Prostate gland (tissue), 2 donors: ENCODE results near the gene EPS8. TPM values are rescaled to one million over a fixed set of nuclear protein-coding genes. Genes with fewer than 3 reads are reported as not detected.

Experiments used
- DNase-seq: peaks from one replicate; pipeline ENCODE4 v3.0.0-alpha.2; 2019; ENCODE audit warnings: low spot score
- H3K27ac ChIP-seq, 2 donors: fragments of 200-600 bp; sonication (generic); 2 replicates each; pipeline ENCODE4 v1.5.1; 2017 to 2019
- H3K27me3 ChIP-seq: fragments of 200-600 bp; sonication (generic); replicated peaks from 2 replicates; pipeline ENCODE4 v1.5.1; 2019; ENCODE audit not compliant: insufficient read depth
- H3K36me3 ChIP-seq, 2 donors: fragments of 200-600 bp; sonication (generic); 1 replicate in 1 of 2; 2 replicates in 1 of 2; pipeline versions ENCODE4 v1.5.1 to v1.8.1; 2017 to 2019
- H3K4me1 ChIP-seq: fragments of 200-600 bp; sonication (generic); replicated peaks from 2 replicates; pipeline ENCODE4 v1.5.1; 2019
- H3K4me3 ChIP-seq, 2 donors: fragments of 200-600 bp; sonication (generic); 2 replicates each; pipeline ENCODE4 v1.5.1; 2017 to 2019
- H3K9me3 ChIP-seq: fragments of 200-600 bp; sonication (generic); 2 replicates; pipeline ENCODE4 v1.5.1; 2017
- POLR2A ChIP-seq: fragments of 450-650 bp; IDR thresholded peaks from one replicate; pipeline ENCODE4 v1.6.1; 2016; ENCODE audit warnings: antibody characterized with exemption, mild to moderate bottlenecking
- POLR2AphosphoS5 ChIP-seq: sonication (generic); formaldehyde crosslinking; IDR thresholded peaks from one replicate; pipeline ENCODE4 v1.6.1; 2017; ENCODE audit warnings: antibody characterized with exemption
- WGBS: methylation state at CpG from one replicate; pipeline ENCODE4 v1.1.5; 2018; 5-methylcytosine and 5-hydroxymethylcytosine counted together
- intact Hi-C: fragments of 100-400 bp; cut with DNase I; formaldehyde crosslinking; loops from one replicate; pipeline ENCODE4 v1.14.2; 2022
- total RNA-seq, 2 donors: library from RNA; depleted of rRNA; stranded (reverse); fragments of >200 nt; gene quantifications; one replicate each; pipeline ENCODE4 v1.1.0, GENCODE V29; 2016
- TF ChIP-seq, protein P1 (sequence below), 4 experiments: fragments of 200-600 bp in 2 of 4; fragments of 450-650 bp in 2 of 4; sonication (generic) in 2 of 4; IDR thresholded peaks; 1 replicate in 3 of 4; 2 replicates in 1 of 4; pipeline ENCODE4 v1.5.1; 2016 to 2019; ENCODE audit warnings: antibody characterized with exemption in 4 of 4, mild to moderate bottlenecking in 2 of 4, moderate library complexity in 2 of 4

Gene EPS8
- total RNA-seq, 2 donors from 2014 or later = 47.5 to 67.4 TPM

DNA sequence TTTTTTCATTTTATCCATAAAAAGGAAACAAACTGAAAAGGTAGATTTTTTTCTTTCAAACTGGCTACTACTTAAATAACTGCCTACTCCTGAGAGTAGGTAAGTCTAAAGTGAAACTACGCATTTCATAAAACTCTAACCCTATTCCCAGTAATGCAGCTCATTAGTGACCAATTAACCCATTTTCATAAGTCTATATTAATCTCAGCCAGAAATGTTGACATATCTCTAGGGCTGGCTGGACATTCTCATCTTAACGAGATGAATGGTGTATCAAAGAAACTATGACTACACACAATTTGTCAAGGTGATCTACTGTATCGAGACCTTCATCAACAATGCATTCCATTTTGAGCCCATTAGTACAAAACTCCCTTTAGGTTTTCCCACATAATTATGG, 57.2 kb downstream of the EPS8 start:
- no peaks in the 10 kb centered on the region for H3K27me3 ChIP-seq
- TF ChIP-seq POLR2AphosphoS5 = no peak
- TF ChIP-seq, protein P1, sequence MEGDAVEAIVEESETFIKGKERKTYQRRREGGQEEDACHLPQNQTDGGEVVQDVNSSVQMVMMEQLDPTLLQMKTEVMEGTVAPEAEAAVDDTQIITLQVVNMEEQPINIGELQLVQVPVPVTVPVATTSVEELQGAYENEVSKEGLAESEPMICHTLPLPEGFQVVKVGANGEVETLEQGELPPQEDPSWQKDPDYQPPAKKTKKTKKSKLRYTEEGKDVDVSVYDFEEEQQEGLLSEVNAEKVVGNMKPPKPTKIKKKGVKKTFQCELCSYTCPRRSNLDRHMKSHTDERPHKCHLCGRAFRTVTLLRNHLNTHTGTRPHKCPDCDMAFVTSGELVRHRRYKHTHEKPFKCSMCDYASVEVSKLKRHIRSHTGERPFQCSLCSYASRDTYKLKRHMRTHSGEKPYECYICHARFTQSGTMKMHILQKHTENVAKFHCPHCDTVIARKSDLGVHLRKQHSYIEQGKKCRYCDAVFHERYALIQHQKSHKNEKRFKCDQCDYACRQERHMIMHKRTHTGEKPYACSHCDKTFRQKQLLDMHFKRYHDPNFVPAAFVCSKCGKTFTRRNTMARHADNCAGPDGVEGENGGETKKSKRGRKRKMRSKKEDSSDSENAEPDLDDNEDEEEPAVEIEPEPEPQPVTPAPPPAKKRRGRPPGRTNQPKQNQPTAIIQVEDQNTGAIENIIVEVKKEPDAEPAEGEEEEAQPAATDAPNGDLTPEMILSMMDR (IDR thresholded peaks at IDR 0.05) = no peak
- no peaks in the 10 kb centered on the region for H3K36me3 ChIP-seq
- WGBS = 93% methylated on average over 3 of the region's 3 CpGs
- intact Hi-C loops = no loop called here
- no peak overlapping the region for H3K4me3 ChIP-seq
- H3K4me1 ChIP-seq = no peaks in the 10 kb centered on the region
- no peak overlapping the region for H3K27ac ChIP-seq
- no peaks in the 10 kb centered on the region for H3K9me3 ChIP-seq
- no peak for DNase-seq

DNA sequence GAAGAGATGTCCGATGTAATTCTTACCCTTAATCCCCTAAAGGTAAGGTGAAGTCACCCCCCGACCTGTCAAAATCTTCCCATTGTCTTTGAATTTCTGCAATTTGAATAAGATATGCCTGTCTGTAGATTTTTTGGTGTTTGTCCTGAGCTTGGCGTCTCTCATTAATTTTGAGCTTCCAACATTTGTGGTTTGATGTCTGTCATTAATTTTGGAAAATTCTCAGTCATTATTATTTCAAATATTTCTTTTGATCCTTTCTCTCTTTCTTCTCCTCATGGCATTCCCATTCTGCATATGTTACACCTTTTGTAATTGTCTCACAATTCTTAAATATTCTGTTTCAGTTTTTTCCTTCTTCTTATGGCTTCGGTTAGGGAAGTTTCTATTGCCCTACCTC, 60.1 kb downstream of the EPS8 start:
- Histone ChIP-seq H3K4me3 (no peak overlapping the region), H3K9me3 (no peaks in the 10 kb centered on the region), H3K4me1 (peaks cover 4% of the 10 kb centered on the region), H3K27ac (no peak overlapping the region), H3K27me3 (no peaks in the 10 kb centered on the region), H3K36me3 (no peaks in the 10 kb centered on the region)
- 93% methylated on average over 4 of the region's 4 CpGs for WGBS
- intact Hi-C loops = no loop called here
- TF ChIP-seq POLR2A (no peak), POLR2AphosphoS5 (no peak)
- TF ChIP-seq, protein P1 (IDR thresholded peaks at IDR 0.05) = no peak
- DNase-seq = no peak

DNA sequence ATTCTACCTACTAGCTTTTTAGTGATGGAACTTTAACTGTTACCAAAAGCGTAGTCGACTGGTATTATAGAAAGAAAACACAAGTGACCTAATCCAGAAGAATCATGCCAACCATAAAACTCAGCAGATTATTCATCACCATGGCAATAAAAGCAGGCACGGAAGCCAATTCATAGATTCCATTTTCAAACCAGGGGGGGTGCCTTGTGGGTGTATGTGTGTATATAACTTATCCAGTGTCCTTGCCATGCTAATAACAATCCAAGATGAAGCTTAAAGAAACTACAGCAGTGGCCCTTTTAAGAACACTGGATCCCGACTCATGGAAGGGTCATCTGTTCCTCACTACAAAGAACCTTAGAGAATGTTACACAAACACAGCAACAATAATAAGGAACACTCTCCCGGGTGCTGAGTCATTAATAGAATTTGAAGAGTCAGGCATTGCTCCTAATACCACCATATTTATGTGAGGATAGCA, 61.0 kb downstream of the EPS8 start:
- DNase-seq = no peak
- TF ChIP-seq POLR2AphosphoS5 (no peak), POLR2A (no peak)
- TF ChIP-seq, protein P1 (IDR thresholded peaks at IDR 0.05) = no peak

DNA sequence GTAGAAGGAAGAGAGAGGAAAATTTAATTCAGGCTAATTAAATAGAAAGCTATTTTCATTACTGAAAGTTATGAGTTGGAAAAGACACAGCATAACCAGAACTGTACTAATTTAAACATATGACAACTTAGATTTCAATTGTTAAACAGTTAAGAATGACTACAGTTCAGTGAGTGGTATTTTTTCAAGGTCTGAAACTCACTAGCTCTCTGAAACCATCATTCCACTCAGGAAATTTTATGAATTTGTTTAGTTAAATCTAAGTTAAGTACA, 62.4 kb downstream of the EPS8 start:
- intact Hi-C loops = no loop called here
- Histone ChIP-seq H3K4me1 (peaks cover 4% of the 10 kb centered on the region), H3K4me3 (no peak overlapping the region), H3K9me3 (no peaks in the 10 kb centered on the region), H3K36me3 (no peaks in the 10 kb centered on the region), H3K27me3 (no peaks in the 10 kb centered on the region), H3K27ac (no peak overlapping the region)
- no peak for DNase-seq
- TF ChIP-seq POLR2AphosphoS5 = no peak
- TF ChIP-seq POLR2A = no peak
- TF ChIP-seq, protein P1 (IDR thresholded peaks at IDR 0.05) = no peak

More for the DNA sequence above, 61.0 kb downstream of the EPS8 start:
- H3K27ac ChIP-seq = no peak overlapping the region
- no peaks in the 10 kb centered on the region for H3K27me3 ChIP-seq
- H3K4me3 ChIP-seq = no peak overlapping the region
- intact Hi-C loops = no loop called here
- H3K9me3 ChIP-seq = no peaks in the 10 kb centered on the region
- no peaks in the 10 kb centered on the region for H3K36me3 ChIP-seq
- peaks cover 4% of the 10 kb centered on the region for H3K4me1 ChIP-seq
- whole genome bisulfite sequencing = 54% methylated on average over 5 of the region's 5 CpGs

DNA sequence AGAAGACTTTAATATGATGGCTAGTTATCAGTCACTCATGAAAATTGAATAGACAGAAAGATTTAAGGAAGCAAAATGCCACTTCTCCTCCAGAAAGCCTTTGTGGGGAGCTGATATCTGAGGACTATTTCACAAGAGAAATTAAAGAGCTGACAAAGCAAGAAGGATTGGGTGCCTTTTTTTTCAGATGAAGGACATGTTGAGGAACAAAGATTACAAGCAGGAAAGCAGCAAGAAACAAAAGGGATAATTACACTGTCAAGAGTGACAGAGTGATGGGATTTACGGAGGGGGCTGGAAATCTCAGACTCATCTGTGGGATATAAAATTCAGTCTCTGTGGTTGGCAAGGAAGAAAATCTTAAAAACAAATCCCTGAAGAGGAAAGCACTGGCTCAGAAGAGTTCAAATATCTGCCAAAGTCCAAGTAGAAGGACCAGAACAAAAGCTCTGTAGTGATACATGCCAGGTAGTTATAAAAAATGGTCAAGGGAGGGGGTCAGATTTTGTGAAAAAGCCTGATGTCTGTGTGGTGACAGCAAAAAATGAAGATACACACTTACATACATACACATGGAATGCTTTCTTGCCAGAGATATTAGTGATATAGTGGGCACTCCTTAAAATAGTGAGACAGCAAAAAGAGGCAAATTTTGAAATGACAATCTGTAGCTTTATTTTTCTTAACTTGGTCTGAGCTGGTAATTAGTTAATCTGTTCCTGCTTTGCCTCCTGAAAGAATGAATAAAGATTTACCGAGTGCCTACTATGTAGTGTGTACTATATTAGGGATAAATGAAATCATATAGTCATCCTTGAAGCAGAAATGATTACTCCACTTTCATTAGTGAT, 62.9 kb downstream of the EPS8 start:
- 51% methylated on average over 2 of the region's 2 CpGs for WGBS

More for the DNA sequence above, 62.9 kb downstream of the EPS8 start:
- Histone ChIP-seq H3K27me3 (no peaks in the 10 kb centered on the region), H3K9me3 (no peaks in the 10 kb centered on the region), H3K4me3 (no peak overlapping the region), H3K36me3 (no peaks in the 10 kb centered on the region), H3K27ac (no peak overlapping the region), H3K4me1 (peaks cover 4% of the 10 kb centered on the region)
- intact Hi-C loops = no loop called here
- no peak for DNase-seq
- no peak for TF ChIP-seq POLR2A
- TF ChIP-seq, protein P1 (IDR thresholded peaks at IDR 0.05) = no peak
- no peak for TF ChIP-seq POLR2AphosphoS5
